Stimulated activated effector memory CD8-positive, alpha-beta T cell treated with anti-CD3 and anti-CD28 coated beads, Interleukin-12 subunit alpha, Interleukin-12 subunit beta, amount 100 ng/mL, for 72 hours (primary cell): ENCODE measurements around the gene ARHGEF3.

Source experiments
- ATAC-seq: fragments of 150-1000 bp; cut with Tn5 transposase; 2 replicates; pipeline ENCODE4 v1.10.0; 2021
- DNase-seq, 2 donors: peaks; one replicate each; pipeline ENCODE4 v3.0.0; 2021 to 2022; ENCODE audit warnings: low spot score in 2 of 2
- H3K27ac Mint-ChIP-seq: one replicate; pipeline ENCODE4 v1.8.0; 2022; ENCODE audit warnings: mild to moderate bottlenecking, mixed read lengths
- H3K36me3 Mint-ChIP-seq: one replicate; pipeline ENCODE4 v1.8.0; 2022; ENCODE audit warnings: mild to moderate bottlenecking, mixed read lengths
- H3K4me1 Mint-ChIP-seq: one replicate; pipeline ENCODE4 v1.8.0; 2022; ENCODE audit warnings: mixed read lengths
- H3K4me3 Mint-ChIP-seq: one replicate; pipeline ENCODE4 v1.8.0; 2022; ENCODE audit warnings: mild to moderate bottlenecking, mixed read lengths
- H3K9me3 Mint-ChIP-seq: one replicate; pipeline ENCODE4 v1.8.0; 2022; ENCODE audit warnings: mixed read lengths

The ARHGEF3 gene

DNA sequence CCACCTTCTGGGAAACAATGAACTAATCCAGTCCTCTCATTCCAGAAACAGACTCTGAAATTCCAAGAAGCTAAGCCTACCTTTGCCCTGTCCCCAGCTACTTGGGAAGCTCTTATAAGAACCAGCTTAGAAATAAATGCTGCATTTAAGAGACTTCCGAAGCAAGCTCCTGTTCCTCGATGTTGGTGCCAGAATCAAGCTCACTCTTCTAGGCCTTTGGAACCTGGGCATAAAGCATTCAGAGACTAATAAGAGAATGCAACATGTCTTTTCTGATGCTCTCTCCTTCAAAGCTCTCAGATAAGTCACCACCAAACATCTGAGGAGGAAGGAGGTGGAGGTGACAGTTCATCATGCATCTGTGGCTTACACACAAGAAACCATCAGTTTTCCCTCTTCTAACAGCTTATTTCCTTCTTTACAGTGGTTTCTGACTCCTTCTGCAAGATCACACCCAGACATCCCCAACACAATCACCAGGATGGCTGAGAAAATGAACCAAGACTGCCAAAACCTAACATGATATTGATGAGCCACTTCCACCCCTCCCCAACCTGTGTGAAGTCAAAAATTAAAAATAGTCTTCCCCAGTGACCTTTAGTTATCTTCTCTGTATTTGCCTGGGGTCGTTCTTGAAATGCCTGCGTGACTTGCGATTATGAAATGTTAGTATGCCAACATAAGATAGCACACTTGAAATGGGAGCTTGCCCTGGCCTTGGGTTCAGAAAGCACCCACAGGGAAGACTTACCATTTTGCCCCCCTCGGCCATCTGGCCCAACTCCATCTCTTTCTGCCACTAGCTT, 11.5 kb downstream of the ARHGEF3 start:
- H3K27ac Mint-ChIP-seq = peak overlapping the region; percentile 73
- H3K36me3 Mint-ChIP-seq = peaks cover 8% of the 10 kb centered on the region
- DNase-seq = no peak
- ATAC-seq = peak; percentile 77
- peaks cover 84% of the 10 kb centered on the region for H3K4me1 Mint-ChIP-seq
- peak overlapping the region; percentile 63 for H3K4me3 Mint-ChIP-seq
- H3K9me3 Mint-ChIP-seq = no peaks in the 10 kb centered on the region

DNA sequence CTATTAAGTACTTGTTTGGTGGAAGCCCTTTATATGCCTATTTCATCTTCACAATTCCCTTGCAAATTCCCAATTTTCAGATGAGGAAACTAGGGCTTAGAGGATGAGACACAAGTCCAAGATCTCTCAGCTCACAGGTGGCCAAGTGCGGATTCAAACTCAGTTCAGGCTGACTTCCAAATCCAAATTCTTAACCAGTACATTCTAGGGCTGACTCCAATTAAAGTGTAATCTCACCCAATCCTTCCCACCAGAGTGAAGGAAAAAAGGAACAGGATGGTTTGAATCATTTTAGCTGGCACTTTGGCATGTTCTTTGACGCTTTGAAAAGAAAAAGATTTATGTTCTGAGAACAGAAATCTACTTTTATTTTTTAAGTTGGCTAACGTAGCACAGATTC, 12.7 kb downstream of the ARHGEF3 start:
- no peak for ATAC-seq
- no peak for DNase-seq
- peaks cover 88% of the 10 kb centered on the region for H3K4me1 Mint-ChIP-seq
- H3K36me3 Mint-ChIP-seq = peaks cover 8% of the 10 kb centered on the region
- no peaks in the 10 kb centered on the region for H3K9me3 Mint-ChIP-seq
- H3K4me3 Mint-ChIP-seq = peak overlapping the region; percentile 63
- H3K27ac Mint-ChIP-seq = peak overlapping the region; percentile 73

DNA sequence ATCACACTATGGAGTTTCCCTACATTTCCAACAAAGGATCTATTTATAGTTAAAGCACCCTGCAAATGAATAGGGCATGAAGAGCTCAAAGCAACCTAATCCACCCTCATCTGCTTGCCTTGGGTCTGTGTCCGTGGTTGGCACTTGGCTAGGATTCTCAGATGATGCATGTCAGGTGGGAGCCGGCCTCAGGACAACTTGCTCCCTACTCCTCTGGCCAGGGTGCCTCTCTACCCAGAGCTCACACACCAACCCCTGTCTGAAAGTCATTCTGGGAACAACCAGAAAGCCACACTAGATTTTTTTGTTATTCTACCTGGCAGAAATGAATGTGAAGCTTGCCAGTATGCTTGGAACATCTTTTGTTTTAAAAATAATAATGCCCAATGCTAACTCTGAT, 13.2 kb downstream of the ARHGEF3 start:
- Mint-ChIP-seq H3K27ac (peak overlapping the region; percentile 73), H3K9me3 (no peaks in the 10 kb centered on the region), H3K4me1 (peaks cover 86% of the 10 kb centered on the region), H3K4me3 (peak overlapping the region; percentile 63), H3K36me3 (peaks cover 8% of the 10 kb centered on the region)
- no peak for DNase-seq
- ATAC-seq = peak; percentile 50

DNA sequence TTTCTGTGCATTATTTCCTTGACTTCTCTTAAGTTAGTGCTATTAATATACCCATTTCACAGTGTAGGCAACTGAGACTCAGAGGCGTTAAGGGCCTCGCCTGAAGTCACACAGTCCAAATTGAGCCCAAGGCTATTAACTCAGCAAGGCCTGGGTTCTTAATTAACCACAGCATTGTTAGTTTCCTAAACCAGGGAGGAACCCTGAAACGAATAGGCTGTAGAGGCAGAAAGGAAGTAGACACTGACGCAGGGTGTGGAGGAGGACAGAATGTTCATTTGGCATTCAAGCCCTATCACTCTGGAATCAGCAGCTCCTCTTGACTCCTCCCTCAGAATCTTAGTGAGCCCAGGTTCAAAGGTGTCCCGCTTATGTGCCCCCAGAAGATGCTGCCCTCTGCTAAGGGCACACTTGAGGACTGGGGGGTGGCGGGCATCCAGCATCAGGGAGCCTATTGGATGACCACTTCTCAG, 13.9 kb downstream of the ARHGEF3 start:
- H3K36me3 Mint-ChIP-seq = peaks cover 8% of the 10 kb centered on the region
- peaks cover 93% of the 10 kb centered on the region for H3K4me1 Mint-ChIP-seq
- peak overlapping the region; percentile 73 for H3K27ac Mint-ChIP-seq
- DNase-seq (no peak), ATAC-seq (peak; percentile 38)
- peak overlapping the region; percentile 63 for H3K4me3 Mint-ChIP-seq
- H3K9me3 Mint-ChIP-seq = no peaks in the 10 kb centered on the region

DNA sequence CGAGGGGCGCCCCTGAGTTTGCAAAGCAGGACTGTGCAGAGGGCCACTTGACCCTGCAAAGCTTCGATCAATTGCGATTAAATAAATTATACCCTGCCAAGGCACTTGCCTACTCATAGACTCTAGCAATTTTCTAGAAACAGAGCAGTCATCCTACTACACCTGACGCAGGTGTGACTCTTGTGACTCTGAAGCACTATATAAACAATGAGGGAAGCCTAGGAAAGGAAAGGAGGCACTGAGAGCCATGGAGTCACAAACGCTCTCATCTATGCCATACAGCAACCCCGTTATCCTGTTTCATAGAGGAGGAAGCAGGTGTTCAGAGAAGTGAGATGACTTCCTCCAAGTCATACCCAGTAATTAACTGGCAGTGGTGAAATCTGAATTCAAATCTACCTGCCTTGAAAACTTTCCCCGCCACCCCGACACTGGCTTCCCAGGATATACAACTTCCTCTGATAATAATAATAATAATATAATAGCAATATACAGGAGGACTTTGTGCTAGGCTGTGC, 14.4 kb downstream of the ARHGEF3 start:
- H3K9me3 Mint-ChIP-seq = no peaks in the 10 kb centered on the region
- H3K36me3 Mint-ChIP-seq = peaks cover 8% of the 10 kb centered on the region
- no peak for DNase-seq
- peak overlapping the region; percentile 63 for H3K4me3 Mint-ChIP-seq
- no peak for ATAC-seq
- peak overlapping the region; percentile 73 for H3K27ac Mint-ChIP-seq
- H3K4me1 Mint-ChIP-seq = peaks cover 94% of the 10 kb centered on the region

DNA sequence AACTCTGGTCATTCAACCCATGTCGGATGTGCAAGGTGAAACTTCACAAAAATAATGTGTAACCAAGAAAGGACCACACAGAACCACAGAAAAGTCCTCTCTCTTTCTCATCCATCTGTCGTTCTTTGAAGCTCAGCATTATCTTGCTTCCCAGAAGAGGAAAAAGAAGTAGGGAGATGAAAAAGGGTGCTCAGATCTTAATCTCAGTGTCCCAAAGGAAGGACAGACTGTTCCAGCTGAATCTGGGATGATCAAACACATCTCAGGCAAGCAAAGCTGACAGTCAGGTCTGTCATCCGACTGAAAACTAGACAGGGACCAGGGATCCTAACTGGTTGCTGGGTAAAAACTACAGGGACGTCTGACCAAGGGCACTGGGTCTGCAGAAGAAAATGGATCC, 16.2 kb downstream of the ARHGEF3 start:
- ATAC-seq (no peak), DNase-seq (no peak)
- Mint-ChIP-seq H3K9me3 (no peaks in the 10 kb centered on the region), H3K4me3 (peak overlapping the region; percentile 63), H3K27ac (peak overlapping the region; percentile 73), H3K36me3 (peaks cover 8% of the 10 kb centered on the region), H3K4me1 (peaks cover 93% of the 10 kb centered on the region)

DNA sequence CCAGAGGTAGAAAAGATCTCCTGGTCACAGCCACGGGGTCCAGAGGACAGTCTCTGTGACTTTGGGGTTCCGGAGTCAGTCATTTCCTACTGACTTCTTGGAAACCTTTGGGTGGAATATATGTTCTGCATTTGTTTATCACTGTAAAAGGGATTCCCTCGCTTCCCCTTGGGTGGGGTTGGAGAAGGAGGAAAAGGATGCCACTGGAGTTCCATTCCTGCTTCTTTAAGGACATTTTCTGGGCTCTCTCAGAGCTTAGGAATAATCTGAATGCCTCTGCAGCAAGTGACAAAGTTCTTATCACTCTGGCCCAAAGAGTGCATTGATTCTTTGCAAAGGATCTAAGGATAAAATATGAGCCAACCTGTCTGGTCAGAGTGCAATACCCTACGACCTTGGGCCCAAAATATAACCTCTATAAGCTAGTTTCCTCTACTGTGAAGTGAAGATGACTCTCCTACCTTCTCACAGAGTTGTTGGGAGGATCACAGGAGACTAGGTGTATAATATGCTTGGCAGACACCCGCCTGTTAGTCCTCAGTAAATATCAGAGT, 17.2 kb downstream of the ARHGEF3 start:
- H3K27ac Mint-ChIP-seq = peak overlapping the region; percentile 73
- H3K4me1 Mint-ChIP-seq = peaks cover 92% of the 10 kb centered on the region
- H3K4me3 Mint-ChIP-seq = peak overlapping the region; percentile 63
- peaks cover 8% of the 10 kb centered on the region for H3K36me3 Mint-ChIP-seq
- ATAC-seq (peak; percentile 2), DNase-seq (no peak)
- no peaks in the 10 kb centered on the region for H3K9me3 Mint-ChIP-seq

DNA sequence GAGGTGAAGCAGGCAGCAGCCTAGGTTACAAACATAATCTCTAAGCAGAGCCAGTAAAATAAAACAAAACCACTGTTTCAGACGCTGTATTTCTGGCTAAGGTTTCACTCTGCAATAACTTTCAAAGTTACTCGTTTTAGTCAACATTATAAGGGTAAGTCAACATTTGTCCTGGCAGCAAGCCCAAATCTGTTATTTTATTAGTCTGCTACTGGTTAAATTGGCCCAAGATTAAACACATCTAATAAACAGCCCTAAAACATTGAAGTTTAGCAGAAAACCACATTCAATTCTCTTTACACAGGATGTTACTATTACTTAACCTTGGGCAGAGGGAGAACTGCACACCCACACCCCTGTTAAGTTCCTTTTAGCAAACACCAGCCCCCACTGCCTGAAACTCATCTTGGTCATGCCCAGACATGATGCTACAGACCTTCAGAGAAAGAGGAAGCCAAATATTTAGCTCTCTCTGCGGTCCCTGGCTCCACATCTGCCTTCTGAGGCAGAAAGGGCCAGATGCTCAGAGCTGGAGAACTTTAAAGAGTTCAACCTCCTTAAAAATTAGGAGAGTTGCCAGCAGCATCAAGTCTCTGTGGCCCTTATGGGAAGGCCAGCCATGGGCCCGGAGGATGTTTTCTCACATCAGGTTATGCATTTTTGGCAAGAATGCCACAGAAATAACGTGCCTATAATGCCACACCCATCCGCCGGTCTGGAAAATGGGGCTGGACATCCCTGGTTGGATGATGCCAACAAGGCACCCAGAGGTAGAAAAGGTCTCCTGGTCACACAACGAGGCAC, 17.9 kb downstream of the ARHGEF3 start:
- no peaks in the 10 kb centered on the region for H3K9me3 Mint-ChIP-seq
- ATAC-seq (peak; percentile 92), DNase-seq (peak in 1 of 2 donors; percentile 81)
- peak overlapping the region; percentile 63 for H3K4me3 Mint-ChIP-seq
- H3K36me3 Mint-ChIP-seq = peaks cover 8% of the 10 kb centered on the region
- H3K27ac Mint-ChIP-seq = peak overlapping the region; percentile 73
- H3K4me1 Mint-ChIP-seq = peaks cover 93% of the 10 kb centered on the region

DNA sequence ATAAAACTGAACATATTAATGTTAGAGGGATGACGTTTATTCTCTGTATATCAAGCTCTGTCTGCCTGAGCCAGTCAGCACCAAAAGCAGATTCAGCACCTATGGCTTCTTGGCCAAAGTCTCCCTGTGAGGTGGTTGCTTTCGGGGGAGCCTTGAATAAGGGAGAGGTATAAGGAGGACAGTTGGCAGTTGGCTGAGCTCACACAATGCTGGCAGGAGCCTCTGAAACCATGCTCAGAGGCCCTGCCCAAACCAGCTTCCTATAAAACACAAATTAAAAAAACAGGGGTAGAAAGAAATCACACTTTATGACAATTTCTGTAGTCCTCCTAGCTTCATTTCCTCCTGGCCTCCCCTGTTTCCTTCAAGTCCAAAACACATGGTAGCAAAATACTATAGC, 18.8 kb downstream of the ARHGEF3 start:
- H3K36me3 Mint-ChIP-seq = no peaks in the 10 kb centered on the region
- no peak for DNase-seq

DNA sequence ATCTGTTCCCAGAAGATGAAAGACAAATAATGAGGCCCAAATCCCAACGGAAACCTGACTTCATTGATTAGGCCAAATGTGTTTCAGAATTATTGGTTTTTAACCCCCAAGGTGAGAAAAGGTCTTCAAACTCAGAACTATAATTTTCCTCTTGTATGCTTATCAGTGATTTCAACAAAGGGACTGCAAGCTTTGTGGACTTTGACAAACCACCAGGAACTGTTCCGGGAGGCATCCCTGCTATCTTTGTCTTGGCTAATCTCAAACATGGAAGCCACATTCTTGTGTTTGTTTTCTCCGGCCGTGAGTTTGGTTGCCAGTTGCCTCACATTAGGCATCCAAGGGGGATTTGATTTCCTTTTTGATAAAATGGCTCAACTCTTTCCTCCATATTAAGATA, 19.5 kb downstream of the ARHGEF3 start:
- no peaks in the 10 kb centered on the region for H3K36me3 Mint-ChIP-seq

More for the DNA sequence above, 18.8 kb downstream of the ARHGEF3 start:
- ATAC-seq = no peak
- H3K9me3 Mint-ChIP-seq = no peaks in the 10 kb centered on the region
- H3K4me3 Mint-ChIP-seq = peak overlapping the region; percentile 63
- H3K4me1 Mint-ChIP-seq = peaks cover 89% of the 10 kb centered on the region
- peak overlapping the region; percentile 73 for H3K27ac Mint-ChIP-seq

DNA sequence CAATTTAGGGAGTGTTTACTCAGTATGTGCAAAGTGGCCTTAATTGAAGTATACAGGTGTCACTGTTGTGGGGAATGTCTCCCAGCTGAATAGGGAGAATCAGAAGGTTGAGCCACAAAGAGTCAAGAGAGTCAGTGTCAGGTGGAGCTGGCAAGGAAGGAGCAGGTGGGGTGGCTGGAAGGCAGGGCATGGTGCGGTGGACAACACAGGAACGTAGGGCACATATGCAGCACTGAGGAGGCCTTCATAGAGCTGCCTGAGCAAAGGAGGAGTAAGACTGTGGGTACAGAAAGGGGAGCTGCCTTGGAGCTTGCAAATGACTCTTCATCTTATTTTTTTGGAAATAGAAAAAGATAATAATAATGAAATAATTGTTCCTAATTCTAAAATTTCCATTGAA, 20.0 kb downstream of the ARHGEF3 start:
- ATAC-seq (no peak), DNase-seq (no peak)
- Mint-ChIP-seq H3K4me1 (peaks cover 89% of the 10 kb centered on the region), H3K27ac (peak overlapping the region; percentile 73), H3K4me3 (peak overlapping the region; percentile 63), H3K36me3 (no peaks in the 10 kb centered on the region), H3K9me3 (no peaks in the 10 kb centered on the region)

More for the DNA sequence above, 19.5 kb downstream of the ARHGEF3 start:
- DNase-seq = no peak
- Mint-ChIP-seq H3K27ac (peak overlapping the region; percentile 73), H3K4me1 (peaks cover 89% of the 10 kb centered on the region), H3K9me3 (no peaks in the 10 kb centered on the region), H3K4me3 (peak overlapping the region; percentile 63)
- ATAC-seq = no peak

DNA sequence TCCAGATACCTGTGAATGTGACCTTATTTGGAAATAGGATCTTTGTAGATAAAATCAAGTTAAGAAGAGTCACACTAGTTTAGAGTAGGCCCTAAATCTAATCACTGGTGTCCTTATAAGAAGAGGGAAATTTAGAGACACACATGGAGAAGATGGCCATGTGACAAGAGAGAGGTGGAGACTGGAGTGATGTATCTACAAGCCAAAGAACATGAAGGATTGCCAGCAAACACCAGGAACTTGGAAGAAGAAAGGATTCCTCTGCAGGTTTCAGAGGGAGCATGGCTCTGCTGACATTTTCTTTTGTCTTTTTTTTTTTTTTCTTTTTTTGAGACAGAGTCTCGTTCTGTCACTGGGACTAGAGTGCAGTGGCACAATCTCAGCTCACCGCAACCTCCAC, 20.8 kb downstream of the ARHGEF3 start:
- Mint-ChIP-seq H3K36me3 (no peaks in the 10 kb centered on the region), H3K4me1 (peaks cover 90% of the 10 kb centered on the region), H3K9me3 (no peaks in the 10 kb centered on the region), H3K4me3 (peak overlapping the region; percentile 5), H3K27ac (peak overlapping the region; percentile 73)
- no peak for ATAC-seq
- no peak for DNase-seq

DNA sequence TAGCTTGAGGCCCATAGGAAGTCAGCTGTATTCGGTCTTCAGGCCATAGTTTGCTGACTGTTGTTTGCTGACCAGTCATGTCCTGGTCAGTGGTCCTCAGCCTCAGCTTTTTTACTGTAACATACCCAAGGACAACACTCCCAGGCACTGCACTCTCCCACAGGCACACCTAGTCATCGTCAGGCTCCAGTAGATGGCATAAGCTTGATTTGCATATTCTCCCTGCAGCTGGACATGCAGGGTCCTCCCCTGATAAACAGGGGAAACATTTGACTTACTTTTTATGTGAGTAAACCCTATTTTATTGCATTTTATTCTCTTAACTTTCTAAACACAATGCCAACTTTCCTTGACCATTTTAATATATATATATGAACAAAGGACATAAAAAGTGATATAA, 22.9 kb downstream of the ARHGEF3 start:
- Mint-ChIP-seq H3K9me3 (no peaks in the 10 kb centered on the region), H3K4me1 (peaks cover 79% of the 10 kb centered on the region), H3K4me3 (no peak overlapping the region), H3K27ac (peak overlapping the region; percentile 70), H3K36me3 (peaks cover 2% of the 10 kb centered on the region)
- ATAC-seq (no peak), DNase-seq (no peak)

DNA sequence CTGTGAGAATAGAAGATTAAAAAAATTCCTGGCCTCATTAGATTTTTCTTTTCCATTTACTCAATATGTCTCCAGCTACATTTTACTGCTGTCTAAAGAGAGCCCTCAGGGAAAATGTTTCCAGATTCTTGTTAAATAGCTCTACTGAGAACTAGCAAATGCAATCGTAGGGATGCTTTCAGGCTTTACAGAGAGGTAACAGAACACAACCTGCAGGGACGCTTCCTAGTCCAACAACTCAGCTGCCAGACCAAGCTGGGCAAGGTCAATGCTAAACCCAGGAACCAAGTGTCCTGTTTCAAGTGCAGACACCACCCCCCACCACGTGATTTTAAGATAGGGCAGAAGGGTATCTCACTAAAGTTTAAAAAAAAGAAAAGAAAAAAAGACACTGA, 25.2 kb downstream of the ARHGEF3 start:
- peaks cover 25% of the 10 kb centered on the region for H3K36me3 Mint-ChIP-seq
- DNase-seq (no peak), ATAC-seq (no peak)
- H3K27ac Mint-ChIP-seq = peak overlapping the region; percentile 70
- H3K9me3 Mint-ChIP-seq = no peaks in the 10 kb centered on the region
- H3K4me1 Mint-ChIP-seq = peaks cover 76% of the 10 kb centered on the region
- H3K4me3 Mint-ChIP-seq = peak overlapping the region; percentile 33
